HUES64 (cell line): Measurements from ENCODE around the gene ANK2.

Source experiments
- H3K27ac ChIP-seq: 2 replicates; pipeline ENCODE4 v1.7.0; 2013; ENCODE audit warnings: low read depth, low read length, inconsistent platforms
- H3K27me3 ChIP-seq: 2 replicates; pipeline ENCODE4 v1.6.1; 2013; ENCODE audit warnings: mild to moderate bottlenecking, low read length; ENCODE audit not compliant: insufficient read depth
- H3K36me3 ChIP-seq: 2 replicates; pipeline ENCODE4 v1.6.1; 2013; ENCODE audit warnings: mild to moderate bottlenecking, low read length; ENCODE audit not compliant: insufficient read depth
- H3K4me1 ChIP-seq: 2 replicates; pipeline ENCODE4 v1.6.1; 2013; ENCODE audit warnings: mild to moderate bottlenecking, low read length, moderate library complexity; ENCODE audit not compliant: insufficient read depth
- H3K4me3 ChIP-seq: 2 replicates; pipeline ENCODE4 v1.5.1; 2013; ENCODE audit warnings: mild to moderate bottlenecking, low read length, moderate library complexity
- H3K9ac ChIP-seq: 2 replicates; pipeline ENCODE4 v1.6.1; 2013; ENCODE audit warnings: mild to moderate bottlenecking, low read depth, low read length
- H3K9me3 ChIP-seq: 2 replicates; pipeline ENCODE4 v1.6.1; 2013; ENCODE audit warnings: low read depth, low read length; ENCODE audit not compliant: insufficient read depth
- WGBS: fragments of 150-250, 120-280 bp; methylation state at CpG from one replicate; pipeline ENCODE4 v1.1.7; 2013; ENCODE audit warnings: missing lambda C conversion rate; 5-methylcytosine and 5-hydroxymethylcytosine counted together

The ANK2 gene

GRCh38 chr4:113122066-113122465 is 72.6 kb downstream of the ANK2 start:
- H3K27me3 ChIP-seq, result no peaks in the 10 kb centered on the region
- H3K9me3 ChIP-seq, result no peaks in the 10 kb centered on the region
- 92% methylated on average over 1 of the region's 1 CpG for WGBS
- H3K36me3 ChIP-seq, result no peaks in the 10 kb centered on the region
- H3K4me1 ChIP-seq, result no peaks in the 10 kb centered on the region
- no peak overlapping the region for H3K9ac ChIP-seq
- no peak overlapping the region for H3K4me3 ChIP-seq
- no peak overlapping the region for H3K27ac ChIP-seq

- 92% methylated on average over 1 of the region's 1 CpG for WGBS
- no peaks in the 10 kb centered on the region for H3K4me1 ChIP-seq
- H3K27me3 ChIP-seq, result no peaks in the 10 kb centered on the region
- no peaks in the 10 kb centered on the region for H3K9me3 ChIP-seq
- H3K4me3 ChIP-seq, result no peak overlapping the region
- no peaks in the 10 kb centered on the region for H3K36me3 ChIP-seq
- no peak overlapping the region for H3K27ac ChIP-seq
- no peak overlapping the region for H3K9ac ChIP-seq
Observed at GRCh38 chr4:113125418-113125817, 76.0 kb downstream of the ANK2 start.

GRCh38 chr4:113131136-113131535 is 81.7 kb downstream of the ANK2 start:
- H3K27ac ChIP-seq, result no peak overlapping the region
- no peaks in the 10 kb centered on the region for H3K27me3 ChIP-seq
- H3K4me1 ChIP-seq, result peaks cover 11% of the 10 kb centered on the region; the same call in 1 of the 2 replicates
- H3K9me3 ChIP-seq, result no peaks in the 10 kb centered on the region
- no peak overlapping the region for H3K4me3 ChIP-seq
- H3K9ac ChIP-seq, result no peak overlapping the region
- H3K36me3 ChIP-seq, result no peaks in the 10 kb centered on the region

- Histone ChIP-seq H3K4me3 (no peak overlapping the region), H3K4me1 (peaks cover 11% of the 10 kb centered on the region; the same call in 1 of the 2 replicates), H3K36me3 (no peaks in the 10 kb centered on the region), H3K9me3 (no peaks in the 10 kb centered on the region), H3K9ac (no peak overlapping the region), H3K27me3 (no peaks in the 10 kb centered on the region), H3K27ac (no peak overlapping the region)
- 89% methylated on average over 1 of the region's 2 CpGs for WGBS
Observed at GRCh38 chr4:113131621-113132020, 82.2 kb downstream of the ANK2 start.

GRCh38 chr4:113141901-113142346 is 92.5 kb downstream of the ANK2 start:
- no peaks in the 10 kb centered on the region for H3K9me3 ChIP-seq
- peaks cover 50% of the 10 kb centered on the region for H3K4me1 ChIP-seq
- WGBS, result 68% methylated on average over 3 of the region's 3 CpGs
- no peaks in the 10 kb centered on the region for H3K36me3 ChIP-seq
- no peak overlapping the region for H3K27ac ChIP-seq
- no peak overlapping the region for H3K4me3 ChIP-seq
- H3K27me3 ChIP-seq, result no peaks in the 10 kb centered on the region
- no peak overlapping the region for H3K9ac ChIP-seq

GRCh38 chr4:113142351-113142750 is 92.9 kb downstream of the ANK2 start:
- Histone ChIP-seq H3K36me3 (no peaks in the 10 kb centered on the region), H3K9ac (no peak overlapping the region), H3K27me3 (no peaks in the 10 kb centered on the region), H3K4me3 (no peak overlapping the region), H3K4me1 (peaks cover 53% of the 10 kb centered on the region), H3K27ac (no peak overlapping the region), H3K9me3 (no peaks in the 10 kb centered on the region)
- WGBS, result 94% methylated on average over 3 of the region's 3 CpGs

GRCh38 chr4:113144091-113144490 is 94.6 kb downstream of the ANK2 start:
- Histone ChIP-seq H3K36me3 (no peaks in the 10 kb centered on the region), H3K27ac (peak overlapping the region; percentile 73), H3K4me3 (no peak overlapping the region), H3K9ac (no peak overlapping the region), H3K9me3 (no peaks in the 10 kb centered on the region), H3K27me3 (no peaks in the 10 kb centered on the region), H3K4me1 (peaks cover 67% of the 10 kb centered on the region)
- WGBS, result 52% methylated on average over 2 of the region's 2 CpGs

GRCh38 chr4:113145147-113145518 is 95.7 kb downstream of the ANK2 start:
- no peak overlapping the region for H3K9ac ChIP-seq
- no peaks in the 10 kb centered on the region for H3K9me3 ChIP-seq
- no peaks in the 10 kb centered on the region for H3K27me3 ChIP-seq
- H3K27ac ChIP-seq, result peak overlapping the region; percentile 71; the same call in 1 of the 2 replicates
- WGBS, result 60% methylated on average over 1 of the region's 1 CpG
- no peak overlapping the region for H3K4me3 ChIP-seq
- peaks cover 68% of the 10 kb centered on the region for H3K4me1 ChIP-seq
- H3K36me3 ChIP-seq, result no peaks in the 10 kb centered on the region; the same call in 1 of the 2 replicates

- Histone ChIP-seq H3K9ac (no peak overlapping the region), H3K9me3 (no peaks in the 10 kb centered on the region), H3K36me3 (no peaks in the 10 kb centered on the region; the same call in 1 of the 2 replicates), H3K27me3 (no peaks in the 10 kb centered on the region), H3K27ac (peak overlapping the region; percentile 80; the same call in 1 of the 2 replicates), H3K4me3 (0 out of 2 replicates have a peak overlapping the region, but pooled peaks have one; percentile 4), H3K4me1 (peaks cover 68% of the 10 kb centered on the region)
- WGBS, result 32% methylated on average over 8 of the region's 8 CpGs
Observed at GRCh38 chr4:113145519-113146291, 96.3 kb downstream of the ANK2 start.

- no peak overlapping the region for H3K9ac ChIP-seq
- peaks cover 63% of the 10 kb centered on the region for H3K4me1 ChIP-seq
- H3K27me3 ChIP-seq, result no peaks in the 10 kb centered on the region
- no peaks in the 10 kb centered on the region for H3K9me3 ChIP-seq
- no peaks in the 10 kb centered on the region; the same call in 1 of the 2 replicates for H3K36me3 ChIP-seq
- peak overlapping the region; percentile 41; the same call in 1 of the 2 replicates for H3K27ac ChIP-seq
- 79% methylated on average over 10 of the region's 10 CpGs for WGBS
- H3K4me3 ChIP-seq, result no peak overlapping the region
Observed at GRCh38 chr4:113146876-113147358, 97.5 kb downstream of the ANK2 start.

GRCh38 chr4:113147498-113148111 is 98.2 kb downstream of the ANK2 start:
- WGBS, result 100% methylated on average over 2 of the region's 2 CpGs
- no peak overlapping the region for H3K9ac ChIP-seq
- H3K4me3 ChIP-seq, result no peak overlapping the region
- no peaks in the 10 kb centered on the region for H3K27me3 ChIP-seq
- no peaks in the 10 kb centered on the region; the same call in 1 of the 2 replicates for H3K36me3 ChIP-seq
- H3K27ac ChIP-seq, result no peak overlapping the region
- no peaks in the 10 kb centered on the region for H3K9me3 ChIP-seq
- peaks cover 58% of the 10 kb centered on the region for H3K4me1 ChIP-seq
